ENCODE measurements around the gene DDR2.
"Not testable (repeated sequence)": the region's sequence is repeated elsewhere in the genome, so short reads cannot be mapped to it uniquely, and the experiment has no call there.

DDR2 gene

GRCh38 chr1:162599451-162599850 lies 32.8 kb upstream of the DDR2 start:
- H3K4me3 ChIP-seq (ENCODE audit: low read depth, low read length) = no peak overlapping the region
- DNase-seq (ENCODE audit: low read depth) = no peak
- TF ChIP-seq, protein P1, sequence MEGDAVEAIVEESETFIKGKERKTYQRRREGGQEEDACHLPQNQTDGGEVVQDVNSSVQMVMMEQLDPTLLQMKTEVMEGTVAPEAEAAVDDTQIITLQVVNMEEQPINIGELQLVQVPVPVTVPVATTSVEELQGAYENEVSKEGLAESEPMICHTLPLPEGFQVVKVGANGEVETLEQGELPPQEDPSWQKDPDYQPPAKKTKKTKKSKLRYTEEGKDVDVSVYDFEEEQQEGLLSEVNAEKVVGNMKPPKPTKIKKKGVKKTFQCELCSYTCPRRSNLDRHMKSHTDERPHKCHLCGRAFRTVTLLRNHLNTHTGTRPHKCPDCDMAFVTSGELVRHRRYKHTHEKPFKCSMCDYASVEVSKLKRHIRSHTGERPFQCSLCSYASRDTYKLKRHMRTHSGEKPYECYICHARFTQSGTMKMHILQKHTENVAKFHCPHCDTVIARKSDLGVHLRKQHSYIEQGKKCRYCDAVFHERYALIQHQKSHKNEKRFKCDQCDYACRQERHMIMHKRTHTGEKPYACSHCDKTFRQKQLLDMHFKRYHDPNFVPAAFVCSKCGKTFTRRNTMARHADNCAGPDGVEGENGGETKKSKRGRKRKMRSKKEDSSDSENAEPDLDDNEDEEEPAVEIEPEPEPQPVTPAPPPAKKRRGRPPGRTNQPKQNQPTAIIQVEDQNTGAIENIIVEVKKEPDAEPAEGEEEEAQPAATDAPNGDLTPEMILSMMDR (conservative IDR thresholded peaks at IDR 0.05; ENCODE audit: low read depth, low read length) = no peak

DNA sequence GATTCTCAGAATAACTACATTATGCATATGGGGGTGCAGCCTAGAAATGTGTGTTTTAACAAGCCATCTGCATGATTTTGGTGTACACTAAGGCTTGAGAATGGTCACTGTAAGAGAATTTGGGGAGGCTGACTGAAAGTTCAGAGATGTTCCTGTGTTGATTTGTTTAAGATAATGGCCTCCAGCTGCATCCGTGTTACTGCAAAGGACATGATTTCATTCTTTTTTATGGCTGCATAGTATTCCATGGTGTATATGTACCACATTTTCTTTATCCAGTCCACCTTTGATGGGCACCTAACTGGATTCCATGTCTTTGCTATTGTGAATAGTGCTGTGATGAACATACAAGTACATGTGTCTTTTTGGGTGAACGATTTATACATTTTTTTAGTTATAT lies 29.1 kb upstream of the DDR2 start:
- not testable (repeated sequence) for DNase-seq (ENCODE audit: low read depth); H3K4me3 ChIP-seq (ENCODE audit: low read depth, low read length)

- TF ChIP-seq, protein P1 (conservative IDR thresholded peaks at IDR 0.05; ENCODE audit: low read depth, low read length) = no peak
- DNase-seq (ENCODE audit: low read depth) = peak; percentile 96
These were observed 26.9 kb upstream of the DDR2 start for GRCh38 chr1:162605225-162605927.

DNA sequence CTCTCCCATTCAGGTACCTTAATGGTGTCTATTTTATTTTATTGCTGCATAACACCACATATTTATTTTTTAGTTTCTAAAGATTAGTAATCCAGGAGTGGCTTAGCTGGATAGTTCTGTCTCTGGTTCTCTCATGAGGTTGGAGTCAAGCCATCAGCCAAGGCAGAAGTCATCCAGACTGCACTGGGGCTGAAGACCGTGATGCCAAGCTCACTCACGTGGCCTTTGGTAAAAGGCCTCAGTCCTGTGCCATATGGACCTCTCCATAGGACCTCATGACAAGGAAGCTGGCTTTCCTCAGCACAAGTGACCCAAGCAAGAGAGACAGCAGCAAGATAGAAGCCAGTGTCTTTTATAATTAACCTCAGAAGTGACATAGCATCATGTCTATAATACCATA lies 23.0 kb upstream of the DDR2 start:
- H3K4me3 ChIP-seq (ENCODE audit: low read depth, low read length) = no peak overlapping the region
- no peak for DNase-seq (ENCODE audit: low read depth)
- TF ChIP-seq, protein P1 (conservative IDR thresholded peaks at IDR 0.05; ENCODE audit: low read depth, low read length) = no peak

More at GRCh38 chr1:162605225-162605927, 26.9 kb upstream of the DDR2 start:
- H3K4me3 ChIP-seq (ENCODE audit: low read depth, low read length) = no peak overlapping the region

DNA sequence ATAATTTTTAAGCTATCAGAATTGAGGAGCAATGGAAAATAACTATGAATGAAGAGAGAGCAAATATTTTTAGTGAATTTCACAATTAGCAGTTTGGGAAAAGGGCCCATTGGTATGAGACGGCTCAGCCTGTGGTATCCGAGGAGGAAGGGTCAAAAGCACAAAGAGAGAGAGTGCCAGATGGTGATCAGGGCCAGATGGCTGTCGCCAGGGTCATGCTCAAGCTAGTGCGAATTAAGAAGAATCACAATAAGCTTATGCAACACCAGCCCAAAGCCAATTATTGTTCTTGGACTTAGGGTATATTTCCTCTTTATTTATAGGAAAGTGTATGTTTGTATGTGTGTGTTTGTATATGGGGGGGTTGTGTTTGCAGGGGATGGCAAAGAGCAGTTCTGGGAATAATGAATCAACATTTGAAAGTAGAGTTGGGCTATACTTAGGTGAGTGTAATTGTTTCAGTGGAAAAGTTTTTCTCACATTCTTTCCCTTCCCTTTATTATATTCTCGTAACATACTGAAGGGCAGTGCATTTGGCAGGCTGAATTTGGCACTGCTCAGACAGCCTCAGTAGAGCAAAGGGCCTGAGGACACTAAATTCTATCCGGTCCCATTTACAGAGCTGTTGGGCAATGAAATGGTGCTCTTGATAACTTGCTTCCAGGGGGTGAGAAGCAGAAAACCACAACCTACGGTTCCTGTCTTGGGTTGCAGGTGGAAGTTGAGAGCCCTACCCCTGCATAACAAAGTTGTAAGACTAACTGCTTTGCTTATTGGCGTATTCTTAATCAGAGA lies 19.5 kb upstream of the DDR2 start:
- TF ChIP-seq, protein P1 (conservative IDR thresholded peaks at IDR 0.05; ENCODE audit: low read depth, low read length) = no peak
- DNase-seq (ENCODE audit: low read depth) = peak; percentile 54
- H3K4me3 ChIP-seq (ENCODE audit: low read depth, low read length) = no peak overlapping the region

- no peak overlapping the region for H3K4me3 ChIP-seq (ENCODE audit: low read depth, low read length)
- TF ChIP-seq, protein P1 (conservative IDR thresholded peaks at IDR 0.05; ENCODE audit: low read depth, low read length) = no peak
- no peak for DNase-seq (ENCODE audit: low read depth)
These were observed 15.4 kb upstream of the DDR2 start for GRCh38 chr1:162616848-162617247.

- no peak overlapping the region for H3K4me3 ChIP-seq (ENCODE audit: low read depth, low read length)
These were observed 14.8 kb upstream of the DDR2 start for GRCh38 chr1:162617513-162617912.

More at GRCh38 chr1:162617513-162617912, 14.8 kb upstream of the DDR2 start:
- DNase-seq (ENCODE audit: low read depth) = no peak
- TF ChIP-seq, protein P1 (conservative IDR thresholded peaks at IDR 0.05; ENCODE audit: low read depth, low read length) = no peak

All from choroid plexus epithelial cell (primary cell).